Stomach (tissue), 9 donors: ENCODE results near the gene TBC1D13. TPM values are rescaled to one million over a fixed set of nuclear protein-coding genes. Genes with fewer than 3 reads are reported as not detected.
A peak's percentile ranks its signal among the peaks of the same experiment; 100 is the strongest.

Experiments
- DNase-seq, 2 donors: peaks; one replicate each; pipeline versions ENCODE4 v3.0.0 to v3.0.0-alpha.2; 2013 to 2019
- H3K27ac ChIP-seq, 5 donors: fragments of 200-600 bp in 4 of 5; sonication (generic) in 4 of 5; one replicate each; pipeline ENCODE4 v1.5.1; 2013 to 2019; ENCODE audit warnings: mild to moderate bottlenecking in 1 of 5, moderate library complexity in 1 of 5
- H3K27me3 ChIP-seq, 3 donors: fragments of 200-600 bp; sonication (generic); one replicate each; pipeline ENCODE4 v1.5.1; 2017 to 2019; ENCODE audit warnings: mixed run types in 1 of 3
- H3K36me3 ChIP-seq, 4 donors: fragments of 200-600 bp; sonication (generic); 1 replicate in 3 of 4; 2 replicates in 1 of 4; pipeline ENCODE4 v1.5.1; 2016 to 2019
- H3K4me1 ChIP-seq, 4 donors: fragments of 200-600 bp; sonication (generic); one replicate each; pipeline ENCODE4 v1.5.1; 2016 to 2019
- H3K4me3 ChIP-seq, 4 donors: fragments of 200-600 bp; sonication (generic) in 3 of 4; one replicate each; pipeline ENCODE4 v1.5.1; 2016 to 2019; ENCODE audit warnings: mild to moderate bottlenecking in 1 of 4
- H3K9me3 ChIP-seq, 4 donors: fragments of 200-600 bp; sonication (generic); one replicate each; pipeline ENCODE4 v1.5.1; 2016 to 2019
- EP300 ChIP-seq: sonication (generic); formaldehyde crosslinking; IDR thresholded peaks from one replicate; pipeline ENCODE4 v1.6.1; 2017; ENCODE audit warnings: antibody characterized with exemption
- POLR2A ChIP-seq, 4 donors: fragments of 450-650 bp; IDR thresholded peaks; one replicate each; pipeline ENCODE4 v1.6.1; 2016; ENCODE audit warnings: antibody characterized with exemption in 4 of 4, control low read depth in 2 of 4, mild to moderate bottlenecking in 1 of 4, moderate library complexity in 1 of 4
- POLR2AphosphoS5 ChIP-seq, 3 donors: sonication (generic); formaldehyde crosslinking; IDR thresholded peaks; one replicate each; pipeline ENCODE4 v1.6.1; 2016; ENCODE audit warnings: antibody characterized with exemption in 3 of 3
- WGBS, 5 donors: extraction: QIAGEN DNeasy Blood & Tissue Kit in 3 of 5; methylation state at CpG; one replicate each; pipeline versions ENCODE4 v1.1.5 to v1.1.7; 2013 to 2018; 5-methylcytosine and 5-hydroxymethylcytosine counted together
- intact Hi-C: fragments of 100-400 bp; cut with DNase I; formaldehyde crosslinking; loops from one replicate; pipeline ENCODE4 v1.15.1; 2023; ENCODE audit warnings: low total_unique reads
- polyA plus RNA-seq, 3 donors: library from polyadenylated mRNA; stranded (reverse); fragments of 200-250 nt; gene quantifications; one replicate each; pipeline ENCODE4 v1.2.3, GENCODE V29; 2013
- total RNA-seq, 5 donors: library from RNA; depleted of rRNA; stranded (reverse); fragments of >200 nt; gene quantifications; one replicate each; pipeline versions ENCODE4 v1.1.0 to v1.2.3, GENCODE V29; 2014 to 2016
- TF ChIP-seq, protein P1 (sequence below), 7 experiments: fragments of 450-650 bp in 4 of 7; fragments of 200-600 bp in 3 of 7; sonication (generic) in 3 of 7; IDR thresholded peaks; one replicate each; pipeline ENCODE4 v1.5.1; 2016 to 2019; ENCODE audit warnings: antibody characterized with exemption in 7 of 7, control low read depth in 2 of 7, mild to moderate bottlenecking in 1 of 7
- donor health status: healthy with polysubstance abuse.
- donor health status: Bipolar disorder and iron deficiency.
- donor health status: healthy.

TBC1D13 gene
- total and polyA plus RNA-seq, 8 donors: 5.8 to 50.6 (median 11.5) TPM

DNA sequence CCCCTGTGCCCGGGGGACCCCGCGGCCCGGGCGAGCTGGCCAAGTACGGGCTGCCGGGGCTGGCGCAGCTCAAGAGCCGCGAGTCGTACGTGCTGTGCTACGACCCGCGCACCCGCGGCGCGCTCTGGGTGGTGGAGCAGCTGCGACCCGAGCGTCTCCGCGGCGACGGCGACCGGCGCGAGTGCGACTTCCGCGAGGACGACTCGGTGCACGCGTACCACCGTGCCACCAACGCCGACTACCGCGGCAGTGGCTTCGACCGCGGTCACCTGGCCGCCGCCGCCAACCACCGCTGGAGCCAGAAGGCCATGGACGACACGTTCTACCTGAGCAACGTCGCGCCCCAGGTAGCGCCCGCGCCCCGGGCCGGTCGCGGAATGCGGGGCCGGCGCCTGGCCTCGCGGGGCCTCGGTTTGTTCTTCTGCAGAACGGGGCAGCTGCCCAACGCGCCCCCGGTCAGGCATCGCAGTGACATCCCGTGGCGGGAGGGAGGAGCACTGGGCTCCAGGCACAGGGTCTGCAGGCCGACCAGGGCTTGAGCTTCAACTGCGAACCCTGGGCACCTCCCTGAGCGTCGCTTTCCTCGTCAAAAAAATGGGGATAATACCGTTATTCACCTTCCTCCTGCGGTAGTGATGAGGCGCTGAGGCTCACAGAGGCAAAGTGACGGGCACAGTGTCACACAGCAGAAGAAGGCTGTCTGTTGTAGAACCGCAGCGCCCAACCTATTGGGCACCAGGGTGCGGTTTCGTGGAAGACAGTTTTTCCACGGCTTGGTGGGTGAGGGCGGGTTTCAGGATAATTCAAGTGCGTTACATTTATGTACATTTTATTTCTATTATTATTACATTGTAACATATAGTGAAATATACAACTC is 32.0 kb downstream of the TBC1D13 start:
- Histone ChIP-seq H3K36me3 (peaks cover 18 to 36% (median 33%) of the 10 kb centered on the region in 4 donors), H3K9me3 (no peaks in the 10 kb centered on the region), H3K27me3 (no peaks in the 10 kb centered on the region), H3K4me1 (peaks cover 16 to 40% (median 26%) of the 10 kb centered on the region in 4 donors), H3K27ac (peak overlapping the region; percentile 84 to 96 (median 90)), H3K4me3 (peak overlapping the region; percentile 66 to 84 (median 72))
- DNase-seq: peak; percentile 50 to 75
- WGBS, 5 donors: 8 to 55% (median 10%) methylated on average over 15 to 90 of the region's 90 CpGs
- intact Hi-C loops: no loop called here
- no peak for TF ChIP-seq POLR2AphosphoS5 (IDR thresholded peaks at IDR 0.05)
- TF ChIP-seq EP300: no peak
- TF ChIP-seq, protein P1, sequence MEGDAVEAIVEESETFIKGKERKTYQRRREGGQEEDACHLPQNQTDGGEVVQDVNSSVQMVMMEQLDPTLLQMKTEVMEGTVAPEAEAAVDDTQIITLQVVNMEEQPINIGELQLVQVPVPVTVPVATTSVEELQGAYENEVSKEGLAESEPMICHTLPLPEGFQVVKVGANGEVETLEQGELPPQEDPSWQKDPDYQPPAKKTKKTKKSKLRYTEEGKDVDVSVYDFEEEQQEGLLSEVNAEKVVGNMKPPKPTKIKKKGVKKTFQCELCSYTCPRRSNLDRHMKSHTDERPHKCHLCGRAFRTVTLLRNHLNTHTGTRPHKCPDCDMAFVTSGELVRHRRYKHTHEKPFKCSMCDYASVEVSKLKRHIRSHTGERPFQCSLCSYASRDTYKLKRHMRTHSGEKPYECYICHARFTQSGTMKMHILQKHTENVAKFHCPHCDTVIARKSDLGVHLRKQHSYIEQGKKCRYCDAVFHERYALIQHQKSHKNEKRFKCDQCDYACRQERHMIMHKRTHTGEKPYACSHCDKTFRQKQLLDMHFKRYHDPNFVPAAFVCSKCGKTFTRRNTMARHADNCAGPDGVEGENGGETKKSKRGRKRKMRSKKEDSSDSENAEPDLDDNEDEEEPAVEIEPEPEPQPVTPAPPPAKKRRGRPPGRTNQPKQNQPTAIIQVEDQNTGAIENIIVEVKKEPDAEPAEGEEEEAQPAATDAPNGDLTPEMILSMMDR (IDR thresholded peaks at IDR 0.05): no peak
- no peak for TF ChIP-seq POLR2A (IDR thresholded peaks at IDR 0.05)

DNA sequence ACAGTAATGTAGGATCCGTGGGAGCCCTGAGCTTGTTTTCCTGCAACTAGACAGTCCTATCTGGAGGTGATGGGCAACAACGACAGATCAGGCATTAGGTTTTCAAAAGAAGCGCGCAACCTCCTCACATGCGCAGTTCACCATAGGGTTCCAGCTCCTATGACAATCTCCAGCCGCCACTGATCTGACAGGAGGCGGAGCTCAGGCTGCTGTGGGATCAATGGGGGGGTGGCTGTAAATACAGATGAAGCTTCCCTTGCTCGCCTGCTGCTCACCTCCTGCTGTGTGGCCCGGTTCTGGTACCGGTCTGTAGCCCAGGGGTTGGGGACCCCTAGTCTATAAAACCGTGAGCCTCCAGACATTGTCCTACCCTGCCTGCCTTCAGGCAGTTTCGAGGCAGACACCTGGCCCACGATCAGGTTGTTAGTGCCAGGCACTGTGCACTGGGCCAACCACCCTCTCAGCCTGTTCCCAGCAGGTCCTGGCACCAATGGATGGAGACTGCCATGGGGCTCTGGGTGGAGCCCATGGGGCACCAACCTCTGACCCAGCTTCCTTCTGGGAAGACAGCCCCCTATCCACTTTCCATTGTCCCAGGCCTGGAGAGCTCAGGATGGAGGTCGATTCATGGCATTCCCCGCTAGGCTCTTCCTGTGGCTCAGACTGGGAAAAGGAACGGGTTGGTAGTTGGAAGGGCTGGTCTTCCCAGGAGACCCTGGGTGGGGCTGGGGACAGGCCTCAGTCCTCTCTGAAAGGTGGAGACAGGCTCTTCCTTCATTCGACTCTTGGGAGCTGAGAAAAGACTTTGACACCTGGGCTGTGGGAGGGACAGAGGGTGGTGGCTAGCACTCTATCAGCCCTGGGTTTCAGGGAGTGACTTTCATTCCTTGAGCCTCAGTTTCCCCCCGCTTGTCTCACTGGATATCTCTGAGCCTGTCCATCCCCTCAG is 32.9 kb downstream of the TBC1D13 start:
- no peak for TF ChIP-seq POLR2A (IDR thresholded peaks at IDR 0.05)
- TF ChIP-seq POLR2AphosphoS5 (IDR thresholded peaks at IDR 0.05): peak in 2 of 3 donors; percentile 25 to 32
- Histone ChIP-seq H3K27me3 (no peaks in the 10 kb centered on the region), H3K9me3 (no peaks in the 10 kb centered on the region), H3K36me3 (peaks cover 25 to 45% (median 42%) of the 10 kb centered on the region in 4 donors), H3K27ac (peak overlapping the region in 2 of 5 donors; percentile 86 to 90), H3K4me3 (peak overlapping the region; percentile 66 to 84 (median 72)), H3K4me1 (peaks cover 16 to 44% (median 32%) of the 10 kb centered on the region in 4 donors)
- 65 to 70% (median 65%) methylated on average over 13 to 18 of the region's 18 CpGs for WGBS, 5 donors
- peak in 1 of 2 donors; percentile 84 for DNase-seq
- intact Hi-C loops: no loop called here

DNA sequence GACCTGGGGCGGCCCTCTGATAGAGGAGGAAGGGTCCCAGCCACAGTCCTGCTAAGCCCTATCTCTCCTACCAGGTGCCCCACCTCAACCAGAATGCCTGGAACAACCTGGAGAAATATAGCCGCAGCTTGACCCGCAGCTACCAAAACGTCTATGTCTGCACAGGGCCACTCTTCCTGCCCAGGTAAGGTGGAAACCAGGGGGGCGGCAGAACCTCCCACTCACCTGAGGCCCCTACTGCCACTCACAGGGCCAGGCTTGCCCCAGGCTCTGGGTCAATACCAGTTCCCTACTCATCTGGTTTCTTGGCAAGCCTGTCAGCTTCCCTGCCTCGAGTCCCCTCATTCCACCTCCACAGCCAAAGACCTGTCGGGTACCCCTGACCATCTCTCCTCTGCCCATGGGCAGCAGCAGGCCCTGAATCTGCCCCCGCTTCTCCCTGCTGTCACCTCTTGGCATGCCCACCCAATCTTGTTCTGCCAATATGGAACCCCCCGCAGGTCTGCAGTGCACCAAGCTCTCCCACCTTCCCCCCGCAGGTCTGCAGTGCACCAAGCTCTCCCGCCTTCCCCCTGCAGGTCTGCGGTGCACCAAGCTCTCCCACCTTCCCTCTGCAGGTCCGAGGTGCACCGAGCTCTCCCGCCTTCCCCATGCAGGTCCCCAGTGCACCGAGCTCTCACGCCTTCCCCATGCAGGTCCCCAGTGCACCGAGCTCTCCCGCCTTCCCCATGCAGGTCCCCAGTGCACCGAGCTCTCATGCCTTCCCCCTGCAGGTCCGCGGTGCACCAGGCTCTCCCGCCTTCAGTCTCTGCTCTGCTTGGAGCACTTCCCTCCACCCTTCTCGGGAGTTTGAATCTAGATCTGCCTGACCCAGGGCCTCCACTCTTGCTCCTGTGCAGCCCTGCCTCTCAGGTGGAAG is 33.9 kb downstream of the TBC1D13 start:
- Histone ChIP-seq H3K4me3 (no peak overlapping the region), H3K27ac (peak overlapping the region in 1 of 5 donors; percentile 90), H3K9me3 (no peaks in the 10 kb centered on the region), H3K36me3 (peaks cover 30 to 55% (median 51%) of the 10 kb centered on the region in 4 donors), H3K4me1 (peaks cover 16 to 44% (median 32%) of the 10 kb centered on the region in 4 donors), H3K27me3 (no peaks in the 10 kb centered on the region)
- DNase-seq: no peak
- TF ChIP-seq POLR2AphosphoS5 (IDR thresholded peaks at IDR 0.05): no peak
- no peak for TF ChIP-seq EP300
- TF ChIP-seq POLR2A (IDR thresholded peaks at IDR 0.05): no peak
- TF ChIP-seq, protein P1 (IDR thresholded peaks at IDR 0.05): no peak
- WGBS, 5 donors: 81 to 87% (median 85%) methylated on average over 23 to 24 of the region's 24 CpGs
- intact Hi-C loops: no loop called here
